OCI-LY3 (cell line): ENCODE data around the gene ALKAL2.

Experiments
- H2AFZ ChIP-seq: fragments of 200-600, 300-600 bp; shearing (Covaris generic); 2 replicates; pipeline ENCODE4 v1.6.0; 2014; ENCODE audit warnings: antibody characterized with exemption, low read depth, low read length
- H3K27ac ChIP-seq: fragments of 200-600, 300-600 bp; sonication (generic); 2 replicates; pipeline ENCODE4 v1.5.1; 2014; ENCODE audit warnings: mild to moderate bottlenecking, low read length, moderate library complexity, mixed read lengths
- H3K27me3 ChIP-seq: fragments of 200-600, 300-600 bp; sonication (generic); 2 replicates; pipeline ENCODE4 v1.6.1; 2014; ENCODE audit warnings: low read depth, low read length, mixed read lengths
- H3K36me3 ChIP-seq: fragments of 200-600, 300-600 bp; sonication (generic); replicated peaks from 2 replicates; pipeline ENCODE3; 2014; ENCODE audit warnings: low read depth, low read length, mixed read lengths
- H3K4me1 ChIP-seq: fragments of 300-600, 200-600 bp; sonication (generic); 2 replicates; pipeline ENCODE4 v1.6.1; 2014; ENCODE audit warnings: low read length, mixed read lengths
- H3K4me2 ChIP-seq: fragments of 200-600, 300-600 bp; sonication (generic); 2 replicates; pipeline ENCODE4 v1.6.1; 2014; ENCODE audit warnings: low read length, mixed read lengths
- H3K4me3 ChIP-seq: fragments of 300-600, 200-600 bp; sonication (generic); 2 replicates; pipeline ENCODE4 v1.5.1; 2014; ENCODE audit warnings: antibody characterized with exemption, mild to moderate bottlenecking, low read length, moderate library complexity
- H3K79me2 ChIP-seq: fragments of 300-600, 200-600 bp; shearing (Covaris generic); 2 replicates; pipeline ENCODE4 v1.6.1; 2014; ENCODE audit warnings: mild to moderate bottlenecking, low read length, mixed read lengths
- H3K9ac ChIP-seq: fragments of 300-600, 200-600 bp; shearing (Covaris generic); 2 replicates; pipeline ENCODE4 v1.6.0; 2014; ENCODE audit warnings: mild to moderate bottlenecking, low read length, moderate library complexity
- H3K9me3 ChIP-seq: fragments of 200-600, 300-600 bp; shearing (Covaris generic); 2 replicates; pipeline ENCODE4 v1.6.1; 2014; ENCODE audit warnings: low read length, mixed read lengths; ENCODE audit not compliant: insufficient read depth
- H4K20me1 ChIP-seq: fragments of 200-600, 300-600 bp; sonication (generic); 2 replicates; pipeline ENCODE4 v1.6.1; 2016; ENCODE audit warnings: low read length, mixed read lengths; ENCODE audit not compliant: insufficient read depth
- CTCF ChIP-seq: fragments of 200-600, 300-600 bp; sonication (generic); IDR thresholded peaks from 2 replicates; pipeline ENCODE4 v1.5.1; 2014; ENCODE audit warnings: antibody characterized with exemption, low read length, low read depth
- EZH2phosphoT487 ChIP-seq: fragments of 200-600 bp; shearing (Covaris generic); IDR thresholded peaks from 2 replicates; pipeline ENCODE4 v1.6.1; 2018; ENCODE audit warnings: antibody characterized with exemption, mixed run types, low read depth

The ALKAL2 gene

GRCh38 chr2:270861-271260, 17.0 kb downstream of the ALKAL2 start:
- no peaks in the 10 kb centered on the region for H3K9me3 ChIP-seq
- no peak overlapping the region for H3K9ac ChIP-seq
- H3K4me3 ChIP-seq: no peak overlapping the region
- H3K27ac ChIP-seq: no peak overlapping the region
- H2AFZ ChIP-seq: no peak overlapping the region
- peaks cover 35% of the 10 kb centered on the region for H3K36me3 ChIP-seq
- H4K20me1 ChIP-seq: peaks cover 80% of the 10 kb centered on the region
- H3K79me2 ChIP-seq: peaks cover 99% of the 10 kb centered on the region
- no peaks in the 10 kb centered on the region for H3K27me3 ChIP-seq
- TF ChIP-seq CTCF: no peak
- TF ChIP-seq EZH2phosphoT487: no peak
- H3K4me1 ChIP-seq: peaks cover 43% of the 10 kb centered on the region
- H3K4me2 ChIP-seq: no peak overlapping the region

GRCh38 chr2:269356-270030, 18.4 kb downstream of the ALKAL2 start:
- peaks cover 98% of the 10 kb centered on the region for H3K79me2 ChIP-seq
- no peak overlapping the region for H2AFZ ChIP-seq
- H3K4me3 ChIP-seq: no peak overlapping the region
- no peaks in the 10 kb centered on the region for H3K27me3 ChIP-seq
- H3K36me3 ChIP-seq: peaks cover 29% of the 10 kb centered on the region
- peaks cover 34% of the 10 kb centered on the region for H3K4me1 ChIP-seq
- peaks cover 68% of the 10 kb centered on the region for H4K20me1 ChIP-seq
- H3K27ac ChIP-seq: no peak overlapping the region
- H3K9me3 ChIP-seq: no peaks in the 10 kb centered on the region
- TF ChIP-seq CTCF (no peak), EZH2phosphoT487 (no peak)
- H3K9ac ChIP-seq: no peak overlapping the region
- H3K4me2 ChIP-seq: no peak overlapping the region

GRCh38 chr2:268323-268722, 19.6 kb downstream of the ALKAL2 start:
- Histone ChIP-seq H3K4me1 (peaks cover 35% of the 10 kb centered on the region), H3K4me3 (no peak overlapping the region), H3K27ac (no peak overlapping the region), H3K9me3 (no peaks in the 10 kb centered on the region), H3K79me2 (peaks cover 92% of the 10 kb centered on the region), H3K4me2 (no peak overlapping the region), H3K36me3 (peaks cover 25% of the 10 kb centered on the region), H2AFZ (no peak overlapping the region), H3K27me3 (no peaks in the 10 kb centered on the region), H4K20me1 (peaks cover 63% of the 10 kb centered on the region), H3K9ac (no peak overlapping the region)
- no peak for TF ChIP-seq CTCF
- TF ChIP-seq EZH2phosphoT487: no peak

GRCh38 chr2:264493-265468, 23.1 kb downstream of the ALKAL2 start, which contains the start of gene ACP1:
Gene ACP1 (plus strand): TSS chr2:264947. CDS start chr2:264965, 18 bp downstream.
- Histone ChIP-seq H3K36me3 (peaks cover 21% of the 10 kb centered on the region), H3K4me2 (peak within 1 kb of the TSS; percentile 72), H3K9me3 (no peaks in the 10 kb centered on the region), H3K27ac (peak within 1 kb of the TSS; percentile 41), H4K20me1 (peaks cover 38% of the 10 kb centered on the region), H3K9ac (peak within 1 kb of the TSS; percentile 96), H3K4me1 (peaks cover 35% of the 10 kb centered on the region), H3K4me3 (peak within 1 kb of the TSS; percentile 99), H2AFZ (peak within 1 kb of the TSS; percentile 43; the same call in 1 of the 2 replicates), H3K27me3 (no peaks in the 10 kb centered on the region), H3K79me2 (peaks cover 56% of the 10 kb centered on the region)
- TF ChIP-seq CTCF: no peak
- no peak for TF ChIP-seq EZH2phosphoT487
